Measurements from ENCODE around the gene INPP4B.

Gene INPP4B

DNA sequence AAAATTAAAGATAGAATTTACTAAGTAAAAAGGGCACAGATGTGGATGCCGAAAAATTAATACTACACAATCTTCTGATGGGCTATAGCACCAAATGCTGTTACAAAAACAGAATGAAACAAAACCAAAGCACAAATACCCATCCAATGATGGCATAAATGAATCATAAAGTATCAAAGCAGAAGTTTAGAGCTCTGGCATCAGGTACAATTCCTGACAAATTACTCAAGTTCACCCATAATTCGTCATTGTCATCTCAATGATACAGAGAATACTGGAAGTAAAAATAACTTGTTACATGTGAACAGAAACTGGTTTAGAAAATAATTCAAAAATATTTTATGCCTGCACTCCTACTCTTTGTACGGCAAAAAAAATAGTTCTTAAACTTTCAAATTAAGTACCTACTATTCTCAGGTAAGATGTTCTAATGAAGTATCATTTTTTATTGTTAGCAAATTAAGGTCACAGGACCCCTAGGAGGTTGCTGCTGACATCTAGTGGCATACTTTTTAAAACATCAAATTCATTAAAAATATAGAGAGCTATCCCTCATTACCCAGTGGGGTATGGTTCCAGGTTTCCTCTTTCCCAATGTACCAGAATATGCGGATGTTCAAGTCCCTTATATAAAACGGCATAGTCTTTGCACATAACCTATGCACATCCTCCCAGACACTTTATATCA is 126.1 kb downstream of the INPP4B start:
- DNase-seq: no peak

DNA sequence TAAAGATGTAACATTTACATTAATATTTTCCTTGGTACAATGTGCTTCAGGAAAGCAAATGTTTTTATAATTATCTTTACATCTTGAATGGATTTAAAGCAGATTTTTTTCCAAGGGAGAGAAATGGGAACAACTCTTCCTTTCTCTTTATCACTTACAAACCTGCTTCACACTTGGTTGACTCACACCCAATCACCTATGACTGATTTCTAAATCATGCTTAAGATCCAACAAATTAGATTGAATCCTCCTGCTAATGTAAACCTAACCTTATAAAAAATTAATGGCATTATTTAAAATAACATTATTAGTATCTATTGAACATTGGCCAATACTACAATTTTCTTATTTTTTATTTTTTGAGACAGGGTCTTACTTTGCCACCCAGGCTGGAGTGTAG is 127.1 kb downstream of the INPP4B start:
- no peak for DNase-seq

DNA sequence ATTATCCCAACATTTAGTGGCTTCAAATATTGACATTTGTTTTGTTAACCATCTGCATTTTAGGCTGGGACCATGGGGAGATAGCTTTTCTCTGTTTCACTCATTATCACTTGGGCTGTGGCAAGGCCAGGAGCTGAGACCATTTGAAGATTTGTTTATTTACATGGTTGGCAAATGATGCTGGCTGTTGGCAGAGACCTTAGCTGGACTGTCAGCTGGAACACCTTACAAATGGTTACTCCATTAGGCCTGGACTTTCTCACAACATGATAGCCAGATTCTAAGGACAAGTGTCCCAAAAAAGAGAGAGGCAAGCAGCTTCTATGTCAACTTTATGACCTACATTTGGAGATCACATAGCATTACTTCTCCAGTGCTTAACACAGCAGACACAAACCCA is 130.4 kb downstream of the INPP4B start:
- DNase-seq: no peak

DNA sequence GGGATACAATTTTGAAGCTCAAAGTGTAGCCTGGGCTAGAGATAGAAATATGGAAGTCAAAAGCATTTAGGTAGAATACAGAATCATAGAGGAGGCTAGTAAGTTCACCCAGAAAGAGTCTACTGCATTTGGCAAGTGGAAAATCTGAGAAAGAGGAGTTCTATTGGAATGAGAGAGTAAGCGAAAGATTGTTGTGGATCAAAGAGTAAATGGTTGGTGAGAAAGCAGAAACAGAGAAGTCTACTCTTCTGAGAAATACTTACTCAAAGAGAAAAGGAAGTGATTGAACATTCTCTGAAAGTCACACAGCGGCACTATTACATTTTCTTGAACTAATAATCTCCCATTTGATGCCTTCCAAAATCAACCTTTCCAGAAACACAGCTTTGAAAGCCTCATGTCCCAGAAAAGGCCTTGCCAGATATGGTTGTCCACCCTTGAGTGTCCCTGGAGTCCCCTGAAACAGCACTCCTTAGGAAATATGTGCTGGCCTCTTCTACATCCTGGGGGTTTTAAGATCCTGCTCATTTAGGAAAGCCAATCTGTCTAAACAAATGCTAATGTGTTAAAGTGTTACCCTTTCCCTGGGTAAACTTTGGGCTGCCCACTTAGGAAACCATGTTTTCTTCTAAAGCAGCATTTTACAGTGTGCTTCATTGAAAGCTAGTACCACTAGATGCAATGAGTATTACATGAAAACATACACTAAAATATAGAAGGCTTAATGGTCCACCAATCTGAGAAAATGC is 132.6 kb downstream of the INPP4B start:
- DNase-seq: no peak

DNA sequence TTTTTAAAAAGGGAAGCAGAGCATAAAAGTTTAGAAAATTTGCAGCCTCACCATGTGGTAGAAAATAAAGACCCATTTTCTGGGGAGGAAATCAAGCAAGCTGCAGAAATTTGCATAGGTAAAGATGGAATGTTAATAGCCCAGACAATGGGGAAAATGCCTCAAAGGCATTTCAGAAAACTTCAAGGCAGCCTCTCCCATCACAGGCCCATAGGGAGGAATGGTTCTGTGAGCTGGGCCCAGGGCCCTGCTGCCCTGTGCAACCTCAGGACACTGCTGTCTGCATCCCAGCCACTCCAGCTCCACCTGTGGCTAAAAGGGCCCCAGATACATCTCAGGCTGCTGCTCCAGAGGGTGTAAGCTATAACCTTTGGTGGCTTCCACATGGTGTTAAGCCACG is 137.9 kb downstream of the INPP4B start:
- DNase-seq: no peak

DNA sequence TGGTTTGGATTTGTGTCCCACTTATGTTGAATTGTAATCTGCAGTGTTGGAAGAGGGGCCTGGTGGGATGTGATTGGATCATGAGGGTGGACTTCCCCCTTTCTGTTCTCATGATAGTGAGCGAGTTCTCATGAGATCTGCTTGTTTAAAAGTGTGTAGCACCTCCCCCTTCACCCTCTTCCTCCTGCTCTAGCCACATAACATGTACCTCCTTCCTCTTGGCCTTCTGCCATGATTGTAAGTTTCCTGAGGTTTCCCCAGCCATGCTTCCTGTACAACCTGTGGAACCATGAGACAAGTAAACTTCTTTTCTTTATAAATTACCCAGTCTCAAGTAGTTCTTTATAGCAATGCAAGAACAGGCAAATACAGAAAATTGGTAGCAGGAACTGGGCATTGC is 138.7 kb downstream of the INPP4B start:
- DNase-seq: no peak

DNA sequence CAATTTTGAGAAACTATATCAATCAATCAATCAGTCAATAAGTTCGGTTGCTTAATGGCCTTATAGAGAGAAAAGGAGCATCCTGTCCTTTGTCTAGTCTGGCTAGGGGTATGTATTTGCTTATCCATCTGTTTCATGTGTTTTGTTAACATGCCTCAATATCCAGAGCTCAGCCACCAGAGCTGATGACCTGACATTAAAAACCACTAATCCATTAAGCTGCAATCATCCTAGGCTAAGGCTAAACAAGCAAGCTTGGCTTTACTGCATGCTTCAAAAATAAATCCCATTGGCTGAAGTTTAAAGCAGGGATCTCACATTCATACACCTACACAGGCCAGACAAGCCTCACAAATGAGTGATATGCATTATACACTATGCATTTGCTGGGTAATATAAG is 139.7 kb downstream of the INPP4B start:
- DNase-seq: no peak

DNA sequence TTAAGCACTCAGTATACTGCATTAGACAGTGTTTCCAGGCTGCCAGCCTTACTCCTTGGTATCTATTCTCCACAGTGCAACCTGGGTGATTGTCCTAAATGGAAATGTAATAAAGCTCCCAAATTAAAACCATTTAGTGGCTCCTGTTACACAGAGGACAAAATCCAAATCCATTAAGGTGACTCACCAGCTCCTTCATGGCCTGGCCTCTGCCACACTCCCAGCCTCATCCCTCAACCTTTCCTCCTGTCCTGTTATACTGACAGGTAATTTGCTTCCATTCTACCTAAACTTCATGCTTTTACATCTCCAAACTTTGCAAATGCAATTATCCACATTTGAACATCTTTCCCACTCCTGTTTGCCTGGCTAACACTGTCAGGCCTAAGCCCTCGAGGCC is 140.3 kb downstream of the INPP4B start:
- DNase-seq: no peak

DNA sequence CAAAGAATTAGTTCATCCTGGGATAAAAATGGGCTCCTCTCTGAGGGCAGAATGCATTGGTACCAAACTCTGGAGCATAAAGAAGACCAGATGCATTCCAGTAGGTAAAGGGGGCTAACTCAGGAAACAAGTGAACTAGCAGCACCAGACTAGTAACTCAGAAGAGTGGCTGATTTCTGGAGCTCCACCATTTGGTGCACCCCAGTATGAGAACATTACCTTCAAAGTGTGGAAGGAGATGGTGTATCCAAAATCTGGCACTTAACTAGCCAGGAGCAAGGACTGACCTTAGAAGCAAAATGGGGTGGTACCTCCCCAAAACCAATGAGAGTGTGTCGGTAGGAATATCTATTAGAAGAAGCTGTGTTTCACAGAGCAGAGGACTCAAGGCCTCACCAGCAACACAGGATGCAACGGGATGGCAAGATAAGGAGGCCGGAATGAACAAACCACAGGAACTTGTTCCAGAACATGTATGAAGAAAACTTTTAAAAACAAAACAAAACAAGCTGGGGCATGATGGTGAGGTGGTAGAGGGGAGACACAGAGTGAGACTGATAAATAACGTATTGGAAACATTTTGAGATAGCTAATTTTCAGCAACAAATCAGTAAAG is 142.3 kb downstream of the INPP4B start:
- DNase-seq: no peak

DNA sequence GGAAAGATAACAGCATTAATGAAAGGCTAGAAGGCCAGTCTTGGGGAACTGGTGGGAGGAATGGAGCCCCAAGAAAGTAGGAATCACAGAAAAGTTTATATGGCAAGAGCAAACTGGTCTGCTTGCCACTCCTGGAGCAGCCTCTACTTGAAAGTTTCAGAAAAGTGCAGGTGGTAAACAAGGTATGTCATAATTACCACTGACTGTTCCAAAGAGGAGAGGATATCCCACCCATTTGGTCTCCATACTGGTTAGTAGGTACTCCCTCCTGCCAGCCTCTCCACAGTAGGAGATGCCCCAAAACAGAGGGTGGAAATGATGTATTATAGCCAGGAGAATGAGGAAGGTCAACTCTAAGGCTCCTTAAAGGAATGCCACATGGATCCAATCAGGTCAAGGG is 145.1 kb downstream of the INPP4B start:
- no peak for DNase-seq

DNA sequence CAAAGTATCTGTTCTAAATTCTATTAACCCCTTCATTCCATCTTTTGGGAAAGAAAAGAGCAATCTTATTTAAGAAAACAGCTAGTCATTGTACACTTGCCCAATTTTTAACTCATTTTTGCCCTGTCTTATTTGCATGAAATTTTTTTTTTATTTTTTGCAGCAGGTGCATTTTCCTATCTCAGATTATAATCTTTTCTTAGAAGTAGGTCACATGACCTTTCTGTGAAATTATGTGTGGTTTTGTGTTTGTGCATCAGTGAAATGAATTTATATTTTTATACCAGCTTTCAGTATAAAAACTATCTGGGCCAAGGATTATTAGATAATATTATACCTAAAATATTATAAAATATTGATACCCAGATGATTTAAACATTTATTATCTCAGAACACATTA is 145.6 kb downstream of the INPP4B start:
- no peak for DNase-seq

DNA sequence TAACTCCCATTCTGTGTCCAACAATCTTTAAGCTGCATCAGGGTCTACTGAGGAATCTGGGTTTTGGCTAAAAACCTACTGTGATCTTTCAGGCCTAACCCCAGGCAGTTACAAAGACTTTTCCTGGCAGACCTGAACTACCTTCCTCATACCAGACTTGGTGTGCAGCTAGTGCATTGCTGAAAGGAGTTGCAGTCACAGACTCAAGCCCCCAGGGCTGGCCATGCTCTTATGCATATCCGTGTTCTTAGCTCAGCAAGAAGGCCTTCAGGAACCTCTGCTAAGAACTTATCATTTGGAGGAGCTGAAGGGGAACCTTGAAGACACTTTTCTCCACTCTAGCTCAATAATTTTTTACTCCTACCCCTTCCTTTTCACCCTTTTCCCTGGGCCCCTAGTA is 147.5 kb downstream of the INPP4B start:
- no peak for DNase-seq

DNA sequence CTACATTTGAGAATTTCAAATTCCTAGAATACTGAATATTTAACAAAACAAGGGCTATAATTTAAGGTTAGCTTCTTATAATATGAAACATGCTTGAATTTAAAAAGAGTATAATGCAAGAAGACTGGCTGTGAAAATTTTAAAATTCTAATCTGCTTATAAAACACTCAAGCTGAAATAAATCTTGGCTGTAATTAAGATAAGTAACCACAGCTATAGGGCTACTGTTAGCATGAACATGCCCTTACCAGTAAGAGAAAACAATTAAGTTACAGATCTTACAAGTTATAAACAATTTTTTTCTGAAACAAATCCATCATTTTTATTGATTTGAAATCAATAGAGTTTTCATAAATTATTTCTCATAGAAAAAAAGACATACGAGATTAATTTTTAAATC is 148.2 kb downstream of the INPP4B start:
- no peak for DNase-seq

DNA sequence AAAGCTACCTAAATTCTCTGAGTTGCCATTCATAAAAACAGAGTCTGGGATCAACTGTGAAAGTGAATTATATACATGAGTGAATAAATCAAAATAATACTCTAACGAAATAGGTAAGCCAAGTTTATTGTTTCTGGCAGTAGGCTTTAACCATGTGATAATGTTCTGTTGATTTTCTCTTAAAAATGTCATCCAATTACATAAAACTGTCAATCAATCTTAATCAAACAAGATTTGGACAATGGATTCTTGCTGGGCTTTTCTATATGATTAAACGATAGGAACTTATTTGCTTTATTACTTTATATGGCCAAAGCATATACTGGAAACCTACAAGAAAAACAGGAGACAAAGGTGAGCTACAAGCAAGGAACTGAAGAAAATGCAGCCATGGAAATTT is 148.8 kb downstream of the INPP4B start:
- DNase-seq: no peak

DNA sequence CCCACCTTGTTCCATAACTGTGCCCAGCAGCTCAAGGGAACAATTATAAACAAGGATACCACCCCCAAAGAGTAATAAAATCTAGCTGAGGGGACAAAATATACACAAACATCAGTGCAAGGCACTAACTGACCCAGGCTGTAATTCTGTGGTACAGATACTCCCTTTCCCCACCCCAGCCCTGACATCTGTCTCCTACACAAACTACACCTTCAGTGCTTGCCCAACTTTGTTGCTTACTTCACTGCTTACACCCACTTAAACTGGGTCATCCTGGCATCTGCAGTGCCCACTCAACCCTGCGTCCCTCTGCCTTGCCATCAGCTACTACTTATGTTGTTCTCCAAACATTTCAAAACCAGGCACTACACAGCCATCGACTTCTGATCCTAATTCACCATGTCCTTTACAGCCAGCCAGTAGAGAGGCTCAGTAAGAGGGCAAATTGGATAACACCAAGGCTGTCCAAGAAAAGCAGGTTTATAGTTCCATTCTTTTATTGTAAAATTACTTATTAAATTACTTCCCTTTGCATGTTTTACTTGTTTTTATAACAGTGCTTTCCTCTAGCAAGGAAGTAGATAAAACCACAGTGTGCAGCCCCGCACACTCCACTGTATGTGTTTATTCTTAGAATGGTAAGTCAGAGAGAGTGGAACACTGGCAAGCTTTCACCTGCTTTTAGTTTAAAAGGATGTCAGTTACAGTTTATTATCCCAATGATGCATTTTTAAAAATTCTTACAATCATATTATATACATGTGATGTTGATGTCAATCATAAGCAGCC is 149.6 kb downstream of the INPP4B start:
- DNase-seq: no peak

DNA sequence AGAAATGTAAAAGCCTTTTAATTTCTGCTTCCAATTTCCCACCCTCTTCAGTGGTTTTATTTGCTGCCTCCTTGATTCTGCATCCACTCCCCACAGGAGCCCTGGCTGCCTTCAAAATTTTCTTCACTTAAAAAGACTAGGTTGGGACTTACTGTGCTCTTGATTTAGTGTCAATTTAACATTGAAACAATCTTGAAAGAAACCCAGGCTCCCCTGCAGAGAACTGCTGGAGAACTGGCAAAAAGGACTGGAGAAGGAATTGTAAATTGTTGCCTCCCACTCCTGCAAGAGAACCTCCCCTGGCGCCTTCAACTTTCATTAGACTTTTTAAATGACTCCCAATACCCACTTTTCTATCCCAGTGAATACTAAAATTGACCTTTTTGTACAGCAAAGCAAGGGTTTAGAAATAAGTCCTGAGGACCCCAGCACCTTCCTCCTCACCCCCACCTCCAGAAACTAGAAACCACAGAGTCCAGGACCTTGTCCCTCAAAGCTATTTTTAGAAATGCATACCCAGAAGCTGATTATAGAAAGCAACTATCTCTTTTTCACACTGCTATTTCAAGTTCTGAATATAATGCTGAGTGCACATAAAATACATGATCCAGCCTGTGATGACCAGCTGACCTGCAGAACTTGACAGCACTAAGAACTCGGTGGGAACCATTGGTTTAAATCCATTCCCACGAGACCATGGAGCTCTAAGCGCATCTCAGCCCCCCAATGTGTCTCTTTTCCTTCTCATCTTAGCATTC is 155.5 kb downstream of the INPP4B start:
- DNase-seq: no peak

DNA sequence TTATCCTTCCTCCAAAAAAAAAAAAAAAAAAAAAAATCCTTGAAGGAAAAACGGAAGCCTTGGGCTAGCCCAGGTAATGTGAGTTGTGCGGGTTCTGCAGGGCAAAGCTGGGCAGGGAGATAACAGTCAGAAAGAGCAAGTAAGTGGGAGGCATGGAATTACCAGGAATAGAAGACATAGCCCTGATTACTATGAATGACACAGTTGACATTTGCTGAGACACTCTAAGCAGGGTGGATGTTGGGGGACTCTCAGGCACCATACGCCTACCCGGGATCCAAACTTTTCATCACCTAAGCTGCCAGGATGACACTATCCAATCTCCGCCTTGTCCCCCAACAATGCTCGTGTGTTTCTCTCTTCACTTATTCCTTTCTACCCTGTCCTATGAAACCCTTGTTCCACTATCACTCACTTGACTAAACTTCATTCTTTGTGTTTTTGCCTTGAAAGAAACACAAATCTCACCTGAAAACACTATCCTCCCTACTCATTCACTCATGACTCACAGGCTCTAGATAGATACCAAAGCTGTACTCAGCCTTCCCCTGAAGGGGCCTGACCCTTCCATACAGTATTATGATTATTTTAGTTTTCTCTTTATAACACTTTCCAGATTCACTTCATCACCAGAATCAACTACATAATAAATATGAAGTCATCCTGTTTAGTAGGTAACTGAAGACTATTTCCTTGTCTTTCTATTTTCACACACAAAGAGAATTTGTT is 158.4 kb downstream of the INPP4B start:
- DNase-seq: no peak

DNA sequence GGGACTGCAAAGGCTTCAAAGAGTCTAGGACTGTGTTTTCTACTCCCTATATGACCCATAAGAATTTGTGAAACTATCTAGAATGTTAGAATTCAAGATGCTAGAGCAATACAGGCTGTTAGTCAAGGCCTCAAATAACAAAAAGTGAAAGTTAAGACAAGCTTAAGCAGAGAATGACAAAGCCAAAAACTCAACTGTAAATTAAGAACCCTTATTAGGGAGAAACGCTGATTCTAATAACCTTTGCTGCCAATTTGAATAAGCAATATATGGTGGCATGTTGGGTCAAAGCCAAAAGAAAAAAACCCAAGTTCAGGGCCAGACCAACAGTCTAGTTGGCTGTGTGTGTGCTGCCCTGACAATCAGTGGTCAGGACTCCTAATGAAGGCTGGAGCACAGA is 160.0 kb downstream of the INPP4B start:
- no peak for DNase-seq

DNA sequence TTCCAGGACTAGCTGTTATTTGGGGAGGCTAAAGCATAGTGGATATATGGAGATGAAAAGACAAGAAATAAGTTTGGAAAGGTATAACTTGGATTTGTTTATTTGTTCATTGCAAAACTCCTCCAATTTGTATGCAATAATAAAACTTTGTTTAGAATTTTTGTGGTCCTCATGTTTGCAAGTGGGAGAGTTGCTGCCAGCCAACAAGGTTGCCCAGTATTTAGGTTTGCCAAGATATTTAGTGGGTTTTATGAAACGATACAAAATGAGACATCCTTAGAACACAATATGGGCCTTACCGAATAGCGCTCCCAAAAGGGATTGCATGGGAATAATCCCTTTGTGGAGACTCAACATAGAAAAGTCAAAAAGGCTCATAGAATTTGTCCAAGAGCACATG is 162.1 kb downstream of the INPP4B start:
- no peak for DNase-seq

DNA sequence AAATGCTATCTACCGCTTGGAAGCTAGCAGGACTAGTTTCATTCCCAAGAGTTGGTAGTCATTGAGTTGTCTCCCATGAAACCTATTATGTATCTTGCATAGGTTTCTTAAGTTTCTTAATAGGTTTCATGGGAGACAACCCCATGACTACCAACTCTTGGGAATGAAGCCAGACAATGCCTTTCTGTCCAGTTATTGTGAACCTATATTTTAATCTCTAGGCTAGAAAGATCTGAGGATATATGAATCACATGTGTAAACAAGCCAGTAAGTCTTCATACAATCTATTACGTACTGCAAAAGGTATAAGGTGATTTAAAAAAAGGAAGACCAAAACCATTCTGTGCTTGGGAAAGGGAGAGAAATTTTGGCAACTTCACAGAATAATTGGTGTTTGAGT is 162.6 kb downstream of the INPP4B start:
- no peak for DNase-seq

DNA sequence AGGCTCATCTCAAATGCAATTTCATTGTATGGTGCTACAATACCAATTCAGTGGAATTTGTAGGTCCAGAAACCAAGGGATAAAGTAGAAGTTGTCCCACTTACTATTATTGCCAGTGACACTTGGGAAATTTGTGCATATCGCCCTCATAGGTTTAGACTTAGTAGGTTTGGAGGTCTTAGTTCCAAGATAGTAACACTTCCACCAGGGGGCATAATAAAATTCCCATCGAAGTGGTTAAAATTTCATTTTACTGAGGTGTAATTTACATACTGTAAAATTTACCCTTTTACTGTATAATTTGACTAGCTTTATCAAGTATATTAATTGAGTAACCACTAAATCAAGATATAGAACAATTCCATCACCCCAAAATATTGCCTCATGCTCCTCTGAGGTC is 174.6 kb downstream of the INPP4B start:
- DNase-seq: no peak

DNA sequence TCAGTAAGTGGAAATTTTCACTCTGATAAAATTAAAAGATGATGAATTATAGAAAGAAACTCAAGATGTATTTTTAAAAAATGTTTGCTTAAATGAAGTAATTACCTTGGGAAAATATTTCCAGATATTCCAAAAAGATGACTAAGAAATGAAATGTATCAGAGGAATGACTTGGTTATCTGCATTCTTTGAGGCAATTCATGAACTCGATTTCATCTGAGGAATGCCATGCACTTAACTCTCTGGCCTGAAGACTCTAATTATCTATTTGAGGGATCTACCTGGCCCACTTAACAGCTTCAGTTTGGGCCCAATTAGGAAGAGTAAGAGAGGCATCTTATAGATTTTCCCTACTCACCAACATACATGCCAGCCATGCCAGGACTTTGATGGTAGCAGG is 182.3 kb downstream of the INPP4B start:
- no peak for DNase-seq

Measured in NK-92 treated with Interleukin-12 subunit alpha and Interleukin-12 subunit beta, amount 100 ng/mL, for 24 hours (cell line).